IMR-90 (cell line): ENCODE results near the gene FAIM2. TPM values are rescaled to one million over a fixed set of nuclear protein-coding genes. Genes with fewer than 3 reads are reported as not detected.

Experiments used
- ATAC-seq: fragments of 200-7000 bp; cut with Tn5 transposase; 2 replicates; pipeline ENCODE4 v1.9.1; 2020; ENCODE audit warnings: low read depth, mild to moderate bottlenecking, moderate library complexity
- BruUV-seq: library from RNA; stranded (reverse); fragments of 400-500 nt; replicated peaks from 2 replicates; lab custom pipeline; 2021; lab: Mats Ljungman, UMichigan
- CTCF ChIA-PET: fragments of 300-600 bp; formaldehyde crosslinking; extraction: SDS; loops from one replicate; lab custom pipeline; 2021; ENCODE audit warnings: antibody characterized with exemption; lab: Yijun Ruan, JAX
- POLR2A ChIA-PET: fragments of 300-600 bp; sonication (Branson Sonifier 250); formaldehyde crosslinking; loops from one replicate; lab custom pipeline; 2022; ENCODE audit warnings: antibody characterized with exemption; ENCODE audit not compliant: unreplicated experiment; lab: Charles Lee
- DNase-seq: peaks from one replicate; pipeline ENCODE4 v3.0.0; 2013
- H2AFZ ChIP-seq: replicated peaks from 2 replicates; pipeline ENCODE3; 2013; ENCODE audit warnings: low read length, mild to moderate bottlenecking; ENCODE audit not compliant: poor library complexity
- H2AK5ac ChIP-seq: 2 replicates; pipeline ENCODE4 v1.6.1; 2013; ENCODE audit warnings: low read depth, low read length, inconsistent platforms
- H2AK9ac ChIP-seq: replicated peaks from 2 replicates; pipeline ENCODE3; 2013; ENCODE audit warnings: mild to moderate bottlenecking, low read depth, low read length, moderate library complexity; ENCODE audit not compliant: poor library complexity
- H2BK120ac ChIP-seq: 2 replicates; pipeline ENCODE4 v1.6.1; 2013; ENCODE audit warnings: low read depth, low read length, inconsistent platforms
- H2BK15ac ChIP-seq: 3 replicates; pipeline ENCODE4 v1.6.1; 2013; ENCODE audit warnings: low read depth, low read length, inconsistent platforms
- H2BK20ac ChIP-seq: 2 replicates; pipeline ENCODE4 v1.6.1; 2013; ENCODE audit warnings: low read depth, mild to moderate bottlenecking, inconsistent platforms, low read length, moderate library complexity
- H2BK5ac ChIP-seq: 2 replicates; pipeline ENCODE4 v1.6.1; 2013; ENCODE audit warnings: mild to moderate bottlenecking, low read depth, low read length, inconsistent platforms; ENCODE audit not compliant: poor library complexity, severe bottlenecking
- H3K14ac ChIP-seq: replicated peaks from 2 replicates; pipeline ENCODE4 v1.6.1; 2013; ENCODE audit warnings: low read depth, low read length, inconsistent platforms
- H3K18ac ChIP-seq: 2 replicates; pipeline ENCODE4 v1.6.1; 2013; ENCODE audit warnings: low read depth, low read length, control low read depth
- H3K23ac ChIP-seq: 2 replicates; pipeline ENCODE4 v1.6.1; 2013; ENCODE audit warnings: low read depth, low read length, inconsistent platforms
- H3K27ac ChIP-seq: 2 replicates; pipeline ENCODE4 v1.5.1; 2013; ENCODE audit warnings: mild to moderate bottlenecking, control low read depth, low read length; ENCODE audit not compliant: insufficient read depth
- H3K27me3 ChIP-seq: 2 replicates; pipeline ENCODE4 v1.6.1; 2013; ENCODE audit warnings: low read length; ENCODE audit not compliant: control insufficient read depth, insufficient read depth
- H3K36me3 ChIP-seq: 2 replicates; pipeline ENCODE4 v1.6.1; 2013; ENCODE audit warnings: low read length, mixed read lengths; ENCODE audit not compliant: control insufficient read depth, insufficient read depth
- H3K4ac ChIP-seq: 2 replicates; pipeline ENCODE4 v1.6.1; 2013; ENCODE audit warnings: low read depth, low read length, inconsistent platforms
- H3K4me1 ChIP-seq: 2 replicates; pipeline ENCODE4 v1.6.1; 2013; ENCODE audit warnings: low read length, mixed read lengths; ENCODE audit not compliant: control insufficient read depth, insufficient read depth
- H3K4me2 ChIP-seq: 2 replicates; pipeline ENCODE4 v1.6.1; 2013; ENCODE audit warnings: low read depth, mild to moderate bottlenecking, control low read depth, low read length, moderate library complexity
- H3K4me3 ChIP-seq: 2 replicates; pipeline ENCODE4 v1.5.1; 2013; ENCODE audit warnings: low read depth, mild to moderate bottlenecking, control low read depth, low read length, moderate library complexity; ENCODE audit not compliant: insufficient read depth
- H3K56ac ChIP-seq: 2 replicates; pipeline ENCODE4 v1.6.1; 2013; ENCODE audit warnings: low read length, inconsistent platforms; ENCODE audit not compliant: insufficient read depth; ENCODE audit errors: extremely low read depth
- H3K79me1 ChIP-seq, 2 experiments: 2 replicates each; pipeline ENCODE4 v1.6.1; 2013; ENCODE audit warnings: low read length in 2 of 2, inconsistent platforms in 1 of 2, low read depth in 1 of 2
- H3K9ac ChIP-seq: 2 replicates; pipeline ENCODE4 v1.6.1; 2013; ENCODE audit warnings: low read depth, low read length, control low read depth
- H3K9me1 ChIP-seq: 2 replicates; pipeline ENCODE4 v1.6.1; 2013; ENCODE audit warnings: low read length, inconsistent platforms; ENCODE audit not compliant: insufficient read depth
- H3K9me3 ChIP-seq: 2 replicates; pipeline ENCODE4 v1.6.1; 2013; ENCODE audit warnings: low read length; ENCODE audit not compliant: control insufficient read depth, insufficient read depth
- H4K20me1 ChIP-seq: 2 replicates; pipeline ENCODE4 v1.6.1; 2013; ENCODE audit warnings: low read length, inconsistent platforms; ENCODE audit not compliant: insufficient read depth
- H4K5ac ChIP-seq: 2 replicates; pipeline ENCODE4 v1.6.1; 2013; ENCODE audit warnings: mild to moderate bottlenecking, low read depth, low read length, control low read depth
- H4K8ac ChIP-seq, 2 experiments: 2 replicates each; pipeline ENCODE4 v1.6.1; 2013; ENCODE audit warnings: low read depth in 2 of 2, low read length in 2 of 2, control low read depth in 1 of 2, inconsistent platforms in 1 of 2
- H4K91ac ChIP-seq: 2 replicates; pipeline ENCODE4 v1.6.1; 2013; ENCODE audit warnings: low read depth, low read length, inconsistent platforms; ENCODE audit not compliant: insufficient read depth
- CEBPB ChIP-seq: IDR thresholded peaks from 2 replicates; pipeline ENCODE4 v1.6.1; 2012; ENCODE audit warnings: low read depth, low read length, improper control_type of control experiment
- CTCF ChIP-seq: conservative IDR thresholded peaks from 2 replicates; pipeline ENCODE4 v1.5.1; 2012; ENCODE audit warnings: mild to moderate bottlenecking, low read depth, low read length, improper control_type of control experiment
- ELK1 ChIP-seq: fragments of 150-350 bp; IDR thresholded peaks from 2 replicates; pipeline ENCODE4 v1.6.1; 2016; ENCODE audit warnings: low read depth, mild to moderate bottlenecking, low read length, moderate library complexity, borderline replicate concordance
- FOS ChIP-seq: fragments of 150-350 bp; IDR thresholded peaks from 2 replicates; pipeline ENCODE4 v1.6.1; 2016; ENCODE audit warnings: low read depth, low read length
- MAFK ChIP-seq: IDR thresholded peaks from 2 replicates; pipeline ENCODE4 v1.6.1; 2012; ENCODE audit warnings: low read depth, low read length, improper control_type of control experiment
- MAZ ChIP-seq: IDR thresholded peaks from 2 replicates; pipeline ENCODE4 v1.6.1; 2012; ENCODE audit warnings: low read depth, mild to moderate bottlenecking, low read length, improper control_type of control experiment, moderate library complexity, borderline replicate concordance
- POLR2A ChIP-seq: IDR thresholded peaks from 2 replicates; pipeline ENCODE4 v1.6.1; 2012; ENCODE audit warnings: mild to moderate bottlenecking, low read depth, low read length
- RAD21 ChIP-seq: IDR thresholded peaks from 2 replicates; pipeline ENCODE4 v1.6.1; 2012; ENCODE audit warnings: low read length, improper control_type of control experiment
- SMC3 ChIP-seq: fragments of 150-350 bp; IDR thresholded peaks from 2 replicates; pipeline ENCODE4 v1.6.1; 2016; ENCODE audit warnings: low read depth, mild to moderate bottlenecking, antibody characterized with exemption, low read length, moderate library complexity
- USF2 ChIP-seq: fragments of 150-350 bp; IDR thresholded peaks from 2 replicates; pipeline ENCODE4 v1.6.1; 2017; ENCODE audit warnings: mild to moderate bottlenecking, antibody characterized with exemption, low read length, low read depth
- WGBS, 2 experiments: methylation state at CpG; one replicate each; pipeline versions ENCODE4 v1.1.5 to v1.1.7; 2013; ENCODE audit warnings: missing lambda C conversion rate in 2 of 2; ENCODE audit not compliant: insufficient read length in 1 of 2; ENCODE audit errors: extremely low coverage in 2 of 2; 5-methylcytosine and 5-hydroxymethylcytosine counted together
- dilution Hi-C: fragments of 300-500 bp; cut with HindIII; formaldehyde crosslinking; loops from one replicate; pipeline ENCODE4 v1.14.3; 2018; ENCODE audit warnings: low sequenced_read_pairs; ENCODE audit not compliant: unreplicated experiment
- in situ Hi-C: fragments of 300-500 bp; cut with MboI; formaldehyde crosslinking; loops from 3 replicates; pipeline ENCODE4 v1.14.3; 2019; ENCODE audit warnings: low sequenced_read_pairs, inconsistent platforms, mixed read lengths
- intact Hi-C: fragments of 100-400 bp; cut with micrococcal nuclease; formaldehyde crosslinking; loops from 2 replicates; pipeline ENCODE4 v1.10.0; 2022
- polyA plus RNA-seq, 3 experiments: library from polyadenylated mRNA; depleted of rRNA; stranded (reverse); fragments of >200 nt; gene quantifications; 2 replicates each; pipeline ENCODE4 v1.2.3, GENCODE V29; 2012; ENCODE audit warnings: low replicate concordance in 1 of 3
- total RNA-seq: library from RNA; depleted of rRNA; stranded (reverse); fragments of >200 nt; gene quantifications from 2 replicates; pipeline ENCODE4 v1.2.3, GENCODE V29; 2012

FAIM2 gene
- total and polyA plus RNA-seq, 2 of the 4 experiments (the other 2 are of a cell fraction), result 0.72 to 5.3 TPM

- Histone ChIP-seq H4K8ac (no peak overlapping the region), H2AK9ac (no peak overlapping the region), H2AK5ac (no peak overlapping the region), H4K20me1 (no peaks in the 10 kb centered on the region), H2AFZ (no peak overlapping the region), H3K4me2 (no peak overlapping the region), H3K56ac (no peak overlapping the region), H3K79me1 (no peaks in the 10 kb centered on the region), H3K27ac (no peak overlapping the region), H3K27me3 (peaks cover 29% of the 10 kb centered on the region), H4K91ac (no peak overlapping the region), H2BK15ac (no peak overlapping the region), H2BK120ac (no peak overlapping the region), H3K4me1 (peaks cover 11% of the 10 kb centered on the region; the same call in 1 of the 2 replicates), H3K14ac (no peak overlapping the region), H2BK5ac (no peak overlapping the region), H3K9me1 (peaks cover 11% of the 10 kb centered on the region), H3K18ac (no peak overlapping the region), H4K5ac (no peak overlapping the region), H3K9ac (no peak overlapping the region), H3K23ac (no peak overlapping the region), H2BK20ac (no peak overlapping the region), H3K36me3 (no peaks in the 10 kb centered on the region), H3K4ac (no peak overlapping the region), H3K4me3 (no peak overlapping the region), H3K9me3 (no peaks in the 10 kb centered on the region)
- DNase-seq (no peak), ATAC-seq (no peak)
- intact Hi-C loops (no loop called here), dilution Hi-C loops (no loop called here), in situ Hi-C loops (no loop called here)
- no peak for TF ChIP-seq FOS
- TF ChIP-seq CEBPB, result no peak
- no peak for TF ChIP-seq USF2
- no peak for TF ChIP-seq MAFK
- no peak for TF ChIP-seq RAD21
- TF ChIP-seq CTCF, result no peak
- no peak for TF ChIP-seq MAZ
- no peak for TF ChIP-seq SMC3
- no peak for TF ChIP-seq POLR2A
- no peak for TF ChIP-seq ELK1
- POLR2A ChIA-PET, result no interaction called here
- WGBS, 2 experiments, result 44% methylated on average over 3 of the region's 6 CpGs; no CpG with 5 or more reads in 1 of the 2 experiments
- CTCF ChIA-PET, result no interaction called here
- no TSS peak for BruUV-seq
Observed at GRCh38 chr12:49900371-49900770, 3.3 kb downstream of the FAIM2 start.
